OCI-LY7 (cell line): ENCODE data around the gene ITGB8.

Experiments
- EZH2phosphoT487 ChIP-seq: fragments of 200-600 bp; sonication (generic); IDR thresholded peaks from 2 replicates; pipeline ENCODE4 v1.6.1; 2018; ENCODE audit warnings: low read depth, borderline replicate concordance, mild to moderate bottlenecking, mixed run types, antibody characterized with exemption, low read length, moderate library complexity, mixed read lengths
- TF ChIP-seq, protein P1 (sequence below): fragments of 200-600 bp; sonication (generic); conservative IDR thresholded peaks from 2 replicates; pipeline ENCODE4 v1.5.1; 2014; ENCODE audit warnings: mild to moderate bottlenecking, antibody characterized with exemption, low read length, moderate library complexity, mixed read lengths

DNA sequence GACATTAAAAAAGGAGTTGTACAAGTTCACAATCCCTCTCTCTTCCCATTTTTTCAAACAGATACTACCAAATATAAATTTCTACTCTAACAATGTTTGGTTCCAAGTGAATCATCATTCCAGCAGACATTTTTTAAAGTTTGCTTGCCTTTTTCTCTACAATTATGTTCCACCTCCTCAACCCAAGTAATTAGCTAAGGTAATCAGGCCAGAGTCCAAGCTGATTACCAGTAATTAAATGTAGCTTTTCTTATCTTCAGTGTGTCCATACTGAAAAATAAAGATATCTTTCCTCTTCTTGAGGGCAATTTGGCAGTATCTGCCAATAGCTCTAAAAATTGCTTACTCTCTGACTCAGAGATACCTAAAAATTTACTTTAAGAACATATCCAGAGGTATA is 126.0 kb downstream of the ITGB8 start:
- TF ChIP-seq, protein P1, sequence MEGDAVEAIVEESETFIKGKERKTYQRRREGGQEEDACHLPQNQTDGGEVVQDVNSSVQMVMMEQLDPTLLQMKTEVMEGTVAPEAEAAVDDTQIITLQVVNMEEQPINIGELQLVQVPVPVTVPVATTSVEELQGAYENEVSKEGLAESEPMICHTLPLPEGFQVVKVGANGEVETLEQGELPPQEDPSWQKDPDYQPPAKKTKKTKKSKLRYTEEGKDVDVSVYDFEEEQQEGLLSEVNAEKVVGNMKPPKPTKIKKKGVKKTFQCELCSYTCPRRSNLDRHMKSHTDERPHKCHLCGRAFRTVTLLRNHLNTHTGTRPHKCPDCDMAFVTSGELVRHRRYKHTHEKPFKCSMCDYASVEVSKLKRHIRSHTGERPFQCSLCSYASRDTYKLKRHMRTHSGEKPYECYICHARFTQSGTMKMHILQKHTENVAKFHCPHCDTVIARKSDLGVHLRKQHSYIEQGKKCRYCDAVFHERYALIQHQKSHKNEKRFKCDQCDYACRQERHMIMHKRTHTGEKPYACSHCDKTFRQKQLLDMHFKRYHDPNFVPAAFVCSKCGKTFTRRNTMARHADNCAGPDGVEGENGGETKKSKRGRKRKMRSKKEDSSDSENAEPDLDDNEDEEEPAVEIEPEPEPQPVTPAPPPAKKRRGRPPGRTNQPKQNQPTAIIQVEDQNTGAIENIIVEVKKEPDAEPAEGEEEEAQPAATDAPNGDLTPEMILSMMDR = no peak
- no peak for TF ChIP-seq EZH2phosphoT487
